ENCODE results near the gene UBALD2.
A peak's percentile ranks its signal among the peaks of the same experiment; 100 is the strongest.
"Not testable (repeated sequence)": the region's sequence is repeated elsewhere in the genome, so short reads cannot be mapped to it uniquely, and the experiment has no call there.

Gene UBALD2

DNA sequence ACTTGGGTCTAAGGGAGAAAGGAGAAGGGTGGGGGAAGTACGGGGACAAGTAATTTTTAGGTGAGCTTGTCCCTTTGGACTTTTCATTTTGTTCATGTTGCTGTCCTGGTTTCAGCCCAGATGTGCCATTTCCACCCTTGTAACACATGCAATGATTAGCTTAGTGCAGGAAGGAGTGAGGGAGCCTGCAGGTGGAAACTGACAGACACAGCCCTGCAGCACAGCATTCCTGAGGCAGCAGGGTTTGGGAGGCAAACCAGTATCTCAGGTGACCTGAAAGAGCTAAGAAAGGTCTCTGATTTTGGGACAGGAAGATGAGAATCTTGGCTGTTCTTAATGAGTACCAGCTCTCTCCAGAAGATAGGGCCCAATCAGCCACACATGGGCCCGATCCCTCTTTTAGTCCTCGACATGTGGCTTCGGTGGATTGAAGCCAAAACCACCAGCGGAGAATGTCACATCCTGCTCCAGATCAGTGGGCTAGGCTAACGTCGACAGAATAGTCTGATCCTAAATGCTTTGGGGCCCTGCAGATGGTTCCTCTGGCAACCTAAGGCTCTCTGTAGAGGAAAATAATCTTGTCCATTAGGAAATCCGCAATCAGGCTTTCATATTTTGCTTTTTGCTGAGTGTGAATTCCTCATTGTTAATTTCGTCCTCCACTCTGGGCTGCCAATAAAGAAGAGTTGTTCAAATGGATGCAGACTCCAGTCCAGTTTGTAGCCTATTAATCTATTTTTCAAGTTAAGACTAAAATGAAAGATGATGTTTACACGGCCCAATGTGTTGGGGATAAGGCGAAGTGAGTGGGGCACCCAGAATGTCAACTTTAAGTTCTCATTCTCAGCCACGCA, 21.1 kb upstream of the UBALD2 start:
- TF ChIP-seq, protein P1, sequence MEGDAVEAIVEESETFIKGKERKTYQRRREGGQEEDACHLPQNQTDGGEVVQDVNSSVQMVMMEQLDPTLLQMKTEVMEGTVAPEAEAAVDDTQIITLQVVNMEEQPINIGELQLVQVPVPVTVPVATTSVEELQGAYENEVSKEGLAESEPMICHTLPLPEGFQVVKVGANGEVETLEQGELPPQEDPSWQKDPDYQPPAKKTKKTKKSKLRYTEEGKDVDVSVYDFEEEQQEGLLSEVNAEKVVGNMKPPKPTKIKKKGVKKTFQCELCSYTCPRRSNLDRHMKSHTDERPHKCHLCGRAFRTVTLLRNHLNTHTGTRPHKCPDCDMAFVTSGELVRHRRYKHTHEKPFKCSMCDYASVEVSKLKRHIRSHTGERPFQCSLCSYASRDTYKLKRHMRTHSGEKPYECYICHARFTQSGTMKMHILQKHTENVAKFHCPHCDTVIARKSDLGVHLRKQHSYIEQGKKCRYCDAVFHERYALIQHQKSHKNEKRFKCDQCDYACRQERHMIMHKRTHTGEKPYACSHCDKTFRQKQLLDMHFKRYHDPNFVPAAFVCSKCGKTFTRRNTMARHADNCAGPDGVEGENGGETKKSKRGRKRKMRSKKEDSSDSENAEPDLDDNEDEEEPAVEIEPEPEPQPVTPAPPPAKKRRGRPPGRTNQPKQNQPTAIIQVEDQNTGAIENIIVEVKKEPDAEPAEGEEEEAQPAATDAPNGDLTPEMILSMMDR (IDR thresholded peaks at IDR 0.05; ENCODE audit: insufficient read depth, low read length, poor library complexity, severe bottlenecking) = no peak
- no peak for DNase-seq (ENCODE audit: extremely low read depth, insufficient read length)
- Histone ChIP-seq H3K4me3 (replicated peaks; ENCODE audit: low read depth, low read length) (no peak overlapping the region), H3K36me3 (ENCODE audit: control insufficient read depth, insufficient read depth, low read length) (no peaks in the 10 kb centered on the region), H3K27me3 (replicated peaks; ENCODE audit: control insufficient read depth, insufficient read depth, low read length) (no peaks in the 10 kb centered on the region)

DNA sequence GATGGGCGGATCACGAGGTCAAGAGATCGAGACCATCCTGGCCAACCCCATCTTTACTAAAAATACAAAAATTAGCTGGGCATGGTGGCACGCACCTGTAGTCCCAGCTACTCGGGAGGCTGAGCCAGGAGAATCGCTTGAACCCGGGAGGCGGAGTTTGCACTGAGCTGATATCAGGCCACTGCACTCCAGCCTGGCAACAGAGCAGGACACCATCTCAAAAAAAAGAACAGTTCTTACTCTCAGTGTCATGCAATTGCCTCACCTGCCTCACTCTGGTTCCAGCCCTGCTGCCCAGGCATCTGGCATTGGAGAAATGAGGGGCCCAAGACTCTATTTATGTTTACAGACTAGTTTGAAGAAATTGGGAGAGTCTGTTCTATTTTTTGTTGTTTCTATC, 20.4 kb upstream of the UBALD2 start:
- DNase-seq (ENCODE audit: extremely low read depth, insufficient read length); H3K27me3 ChIP-seq (replicated peaks; ENCODE audit: control insufficient read depth, insufficient read depth, low read length); H3K36me3 ChIP-seq (ENCODE audit: control insufficient read depth, insufficient read depth, low read length); H3K4me3 ChIP-seq (replicated peaks; ENCODE audit: low read depth, low read length): not testable (repeated sequence)

DNA sequence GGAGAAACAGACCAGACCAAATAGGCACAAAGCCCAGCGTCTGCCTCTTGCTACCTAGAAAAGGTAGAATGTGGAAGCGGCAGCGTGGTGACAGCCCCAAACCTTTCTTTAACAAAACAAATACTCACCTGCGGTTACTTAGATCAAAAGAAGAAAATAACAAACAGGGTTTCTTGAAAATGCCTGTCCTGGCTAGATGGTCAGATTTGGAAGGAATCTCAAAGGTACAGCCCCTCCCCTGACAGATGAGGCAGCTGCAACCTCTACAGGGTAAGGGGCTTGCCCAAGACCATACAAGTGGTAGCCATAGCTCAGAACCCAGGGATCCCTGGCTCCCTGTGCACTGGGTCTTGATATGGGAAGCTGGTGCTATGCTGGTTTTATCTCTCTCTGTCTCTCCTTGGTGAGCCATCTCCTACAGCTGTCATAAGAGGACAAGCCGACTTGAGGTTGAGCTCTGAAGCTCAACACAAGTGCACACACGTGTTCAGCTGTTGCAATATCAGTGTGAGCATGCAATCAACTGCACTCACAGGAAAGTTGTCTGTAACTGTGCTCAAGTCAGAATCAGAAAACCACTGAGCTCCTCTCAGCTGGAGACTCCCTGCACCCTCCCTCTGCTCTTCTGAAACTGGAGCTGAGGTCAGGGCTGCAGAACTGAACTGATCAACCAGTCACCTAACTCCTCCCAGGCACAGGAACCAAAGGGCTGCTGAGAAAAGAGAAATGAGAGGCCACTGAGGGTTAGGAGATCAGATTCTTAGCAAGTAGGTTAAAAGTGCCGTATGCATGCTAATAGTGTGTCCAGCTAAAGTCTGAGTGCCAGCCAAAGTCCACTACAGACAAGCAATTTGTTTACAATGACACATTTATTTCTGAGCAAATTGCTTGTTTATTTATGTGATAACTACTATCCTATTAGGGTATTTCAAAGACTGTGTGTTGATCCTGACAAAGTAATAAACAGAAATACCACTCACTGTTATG, 18.8 kb upstream of the UBALD2 start:
- Histone ChIP-seq H3K36me3 (ENCODE audit: control insufficient read depth, insufficient read depth, low read length) (no peaks in the 10 kb centered on the region), H3K4me3 (replicated peaks; ENCODE audit: low read depth, low read length) (no peak overlapping the region), H3K27me3 (replicated peaks; ENCODE audit: control insufficient read depth, insufficient read depth, low read length) (no peaks in the 10 kb centered on the region)
- TF ChIP-seq, protein P1 (IDR thresholded peaks at IDR 0.05; ENCODE audit: insufficient read depth, low read length, poor library complexity, severe bottlenecking) = no peak
- peak; percentile 85 for DNase-seq (ENCODE audit: extremely low read depth, insufficient read length)

DNA sequence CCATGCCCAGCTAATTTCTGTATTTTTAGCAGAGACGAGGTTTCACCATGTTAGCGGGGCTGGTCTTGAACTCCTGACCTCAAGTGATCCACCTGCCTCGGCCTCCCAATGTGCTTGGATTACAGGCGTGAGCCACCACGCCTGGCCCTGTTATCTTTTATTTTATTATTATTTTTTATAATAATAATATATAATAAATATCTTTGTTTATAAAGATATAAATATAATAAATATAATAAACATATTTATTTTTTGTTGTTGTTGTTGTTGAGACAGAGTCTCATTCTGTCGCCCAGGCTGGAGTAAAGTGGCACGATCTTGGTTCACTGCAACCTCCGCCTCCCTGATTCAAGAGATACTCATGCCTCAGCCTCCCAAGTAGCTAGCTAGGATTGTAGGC, 17.8 kb upstream of the UBALD2 start:
- no peak for DNase-seq (ENCODE audit: extremely low read depth, insufficient read length)
- TF ChIP-seq, protein P1 (IDR thresholded peaks at IDR 0.05; ENCODE audit: insufficient read depth, low read length, poor library complexity, severe bottlenecking) = no peak
- Histone ChIP-seq H3K27me3 (replicated peaks; ENCODE audit: control insufficient read depth, insufficient read depth, low read length) (no peaks in the 10 kb centered on the region), H3K36me3 (ENCODE audit: control insufficient read depth, insufficient read depth, low read length) (no peaks in the 10 kb centered on the region), H3K4me3 (replicated peaks; ENCODE audit: low read depth, low read length) (no peak overlapping the region)

DNA sequence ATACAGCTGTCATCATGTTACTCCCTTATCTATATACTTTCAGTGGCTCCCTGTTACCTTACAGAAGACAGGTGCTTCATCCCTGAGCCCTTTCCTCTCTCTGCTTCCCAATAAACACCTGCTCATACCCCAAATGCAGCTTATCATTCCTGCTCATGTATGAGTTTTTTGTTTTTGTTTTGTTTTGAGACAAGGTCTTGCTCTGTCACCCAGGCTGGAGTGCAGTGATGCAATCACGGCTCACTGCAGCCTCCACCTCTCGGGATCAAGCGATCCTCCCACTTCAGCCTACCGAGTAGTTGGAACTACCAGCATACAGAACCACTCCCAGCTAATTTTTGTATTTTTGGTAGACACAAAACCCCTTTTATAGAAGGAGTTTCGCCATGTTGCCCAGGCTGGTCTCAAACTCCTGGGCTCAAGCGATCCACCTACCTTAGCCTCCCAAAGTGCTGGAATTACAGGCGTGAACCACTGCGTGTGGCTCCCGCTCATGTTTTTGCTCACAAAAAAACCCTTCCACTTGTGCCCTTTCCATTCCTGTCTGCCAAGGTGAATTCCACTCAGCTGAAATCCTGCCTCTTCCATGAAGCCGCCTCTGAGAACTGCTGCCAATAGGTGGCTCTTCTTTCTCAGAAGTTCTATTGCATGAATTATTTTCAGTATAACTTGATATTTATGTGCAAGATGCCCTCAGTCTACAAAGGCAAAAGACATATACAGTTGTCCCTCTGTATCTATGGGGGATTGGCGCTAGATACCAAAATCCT, 16.9 kb upstream of the UBALD2 start:
- Histone ChIP-seq H3K4me3 (replicated peaks; ENCODE audit: low read depth, low read length) (no peak overlapping the region), H3K27me3 (replicated peaks; ENCODE audit: control insufficient read depth, insufficient read depth, low read length) (no peaks in the 10 kb centered on the region), H3K36me3 (ENCODE audit: control insufficient read depth, insufficient read depth, low read length) (no peaks in the 10 kb centered on the region)
- no peak for DNase-seq (ENCODE audit: extremely low read depth, insufficient read length)
- TF ChIP-seq, protein P1 (IDR thresholded peaks at IDR 0.05; ENCODE audit: insufficient read depth, low read length, poor library complexity, severe bottlenecking) = peak; percentile 7

Measured in GM06990 (cell line).